SJSA1 (cell line): ENCODE data around the gene BTN2A1. TPM values are rescaled to one million over a fixed set of nuclear protein-coding genes. Genes with fewer than 3 reads are reported as not detected.
A peak's percentile ranks its signal among the peaks of the same experiment; 100 is the strongest.
"Not testable (repeated sequence)": the region's sequence is repeated elsewhere in the genome, so short reads cannot be mapped to it uniquely, and the experiment has no call there.

ENCODE experiments used
- DNase-seq, 2 experiments: peaks; one replicate each; pipeline ENCODE4 v3.0.0-alpha.2; 2015 to 2020; ENCODE audit warnings: low spot score in 2 of 2, low read depth in 1 of 2
- H3K27ac ChIP-seq: fragments of 250-450 bp; sonication (Bioruptor Pico); 2 replicates; pipeline ENCODE4 v1.5.1; 2020; ENCODE audit warnings: mild to moderate bottlenecking, moderate library complexity
- H3K27me3 ChIP-seq: fragments of 250-450 bp; sonication (Bioruptor Pico); replicated peaks from 2 replicates; pipeline ENCODE4 v1.5.1; 2020; ENCODE audit warnings: mild to moderate bottlenecking, moderate library complexity
- H3K36me3 ChIP-seq: fragments of 250-450 bp; sonication (Bioruptor Pico); 2 replicates; pipeline ENCODE4 v1.5.1; 2020; ENCODE audit warnings: mild to moderate bottlenecking
- H3K4me1 ChIP-seq: fragments of 250-450 bp; sonication (Bioruptor Pico); replicated peaks from 2 replicates; pipeline ENCODE4 v1.6.1; 2021; ENCODE audit warnings: mild to moderate bottlenecking
- H3K4me3 ChIP-seq: fragments of 250-450 bp; sonication (Bioruptor Pico); 2 replicates; pipeline ENCODE4 v1.5.1; 2020; ENCODE audit warnings: mild to moderate bottlenecking
- H3K9me3 ChIP-seq: fragments of 250-450 bp; sonication (Bioruptor Pico); replicated peaks from 2 replicates; pipeline ENCODE4 v1.5.1; 2020; ENCODE audit warnings: mild to moderate bottlenecking
- total RNA-seq: library from RNA; depleted of rRNA; stranded (reverse); fragments of >200 nt; shearing (Covaris generic); gene quantifications from 2 replicates; pipeline ENCODE4 v1.2.3, GENCODE V29; 2014; rRNA removed

The BTN2A1 gene
- total RNA-seq, 1 experiment from 2014 or later = 50.8 TPM

DNA sequence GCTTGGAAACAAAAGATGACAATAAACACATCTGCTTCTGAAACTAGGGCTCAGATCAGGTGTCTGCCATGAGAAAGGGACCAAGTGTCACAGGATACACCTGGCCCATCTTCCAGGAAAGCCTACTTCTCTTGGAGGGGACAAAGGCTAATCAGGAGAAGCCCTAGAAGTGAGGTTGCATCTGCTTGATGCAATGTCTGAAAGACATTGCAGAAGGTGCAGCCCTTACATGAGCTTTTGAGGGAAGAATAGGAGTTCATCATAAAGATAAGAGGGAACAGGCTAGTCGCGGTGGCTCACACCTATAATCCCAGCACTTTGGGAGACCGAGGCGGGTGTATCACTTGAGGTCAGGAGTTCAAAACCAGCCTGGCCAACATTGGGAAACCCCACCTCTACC is 39.9 kb downstream of the BTN2A1 start:
- Histone ChIP-seq H3K36me3 (no peaks in the 10 kb centered on the region), H3K4me1 (0 out of 2 replicates have a peak, but pooled peaks cover 5% of the 10 kb centered on the region), H3K9me3 (no peaks in the 10 kb centered on the region), H3K27ac (no peak overlapping the region), H3K4me3 (no peak overlapping the region), H3K27me3 (no peaks in the 10 kb centered on the region)
- no peak for DNase-seq

DNA sequence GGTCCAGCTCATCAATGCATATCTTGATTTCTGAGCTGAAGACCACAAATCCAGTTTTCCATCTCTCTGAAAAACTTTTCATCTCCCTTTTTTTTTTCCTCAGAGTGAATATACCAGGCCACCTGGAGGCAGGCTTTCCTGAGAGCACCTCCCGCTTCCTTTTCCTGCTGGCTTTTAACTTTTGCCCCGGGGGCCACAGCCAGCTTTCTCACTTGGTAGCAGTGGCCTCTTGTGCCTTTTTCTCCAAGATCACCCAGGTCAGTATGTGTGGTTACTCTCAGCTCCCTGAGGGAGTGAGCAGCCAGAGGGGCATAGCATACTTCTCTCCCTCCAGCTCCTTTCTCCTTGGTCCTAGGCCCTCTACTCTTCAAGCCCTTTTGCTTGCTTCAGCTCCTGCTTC is 42.3 kb downstream of the BTN2A1 start, which contains the start of gene BTN1A1:
BTN1A1 (plus strand) TSS at position 202 of the 400 bp plus-strand sequence. CDS start 984 bp downstream, outside the sequence.
- H3K4me1 ChIP-seq = 0 out of 2 replicates have a peak, but pooled peaks cover 5% of the 10 kb centered on the region
- no peak for DNase-seq
- no peaks in the 10 kb centered on the region for H3K9me3 ChIP-seq
- no peak within 1 kb of the TSS for H3K4me3 ChIP-seq
- no peaks in the 10 kb centered on the region for H3K27me3 ChIP-seq
- H3K27ac ChIP-seq = no peak within 1 kb of the TSS
- no peaks in the 10 kb centered on the region for H3K36me3 ChIP-seq

DNA sequence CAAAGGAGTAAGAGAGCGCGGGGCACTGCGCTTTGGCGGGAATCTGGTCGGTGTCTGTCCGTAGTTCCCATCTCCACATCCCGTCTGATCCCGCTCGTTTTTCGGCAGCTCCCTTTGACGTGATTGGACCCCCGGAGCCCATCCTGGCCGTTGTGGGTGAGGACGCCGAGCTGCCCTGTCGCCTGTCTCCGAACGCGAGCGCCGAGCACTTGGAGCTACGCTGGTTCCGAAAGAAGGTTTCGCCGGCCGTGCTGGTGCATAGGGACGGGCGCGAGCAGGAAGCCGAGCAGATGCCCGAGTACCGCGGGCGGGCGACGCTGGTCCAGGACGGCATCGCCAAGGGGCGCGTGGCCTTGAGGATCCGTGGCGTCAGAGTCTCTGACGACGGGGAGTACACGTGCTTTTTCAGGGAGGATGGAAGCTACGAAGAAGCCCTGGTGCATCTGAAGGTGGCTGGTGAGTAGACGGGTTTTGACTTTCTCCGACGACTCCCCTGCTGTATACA is 43.8 kb downstream of the BTN2A1 start:
- no peaks in the 10 kb centered on the region for H3K9me3 ChIP-seq
- no peaks in the 10 kb centered on the region for H3K27me3 ChIP-seq
- H3K27ac ChIP-seq = no peak overlapping the region
- H3K36me3 ChIP-seq = no peaks in the 10 kb centered on the region
- DNase-seq = no peak
- no peak overlapping the region for H3K4me3 ChIP-seq
- H3K4me1 ChIP-seq = 0 out of 2 replicates have a peak, but pooled peaks cover 5% of the 10 kb centered on the region

- Histone ChIP-seq H3K36me3 (no peaks in the 10 kb centered on the region), H3K4me1 (0 out of 2 replicates have a peak, but pooled peaks cover 5% of the 10 kb centered on the region), H3K27me3 (no peaks in the 10 kb centered on the region), H3K4me3 (no peak overlapping the region), H3K9me3 (no peaks in the 10 kb centered on the region), H3K27ac (no peak overlapping the region)
- no peak for DNase-seq
Observed at GRCh38 chr6:26502165-26502564, 44.4 kb downstream of the BTN2A1 start.

DNA sequence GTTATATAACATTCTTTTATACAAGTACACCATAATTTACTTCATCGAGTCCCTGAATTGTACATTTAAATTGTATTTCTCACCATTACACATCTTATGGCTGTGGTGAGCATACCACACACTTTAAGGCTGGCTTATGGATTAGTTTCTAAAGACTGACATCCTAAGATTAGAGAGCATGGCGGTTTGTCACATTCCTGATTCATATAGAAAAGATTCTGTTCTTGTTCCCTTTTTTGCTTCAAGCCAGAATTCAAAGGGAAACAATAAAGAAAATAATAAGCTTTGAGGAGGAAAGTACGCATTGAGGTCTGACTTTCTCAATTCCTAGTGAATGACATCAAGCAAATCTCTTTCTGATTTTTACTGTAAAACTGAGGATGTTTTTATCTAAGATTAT is 44.9 kb downstream of the BTN2A1 start:
- H3K27me3 ChIP-seq = no peaks in the 10 kb centered on the region
- 0 out of 2 replicates have a peak, but pooled peaks cover 5% of the 10 kb centered on the region for H3K4me1 ChIP-seq
- H3K27ac ChIP-seq = no peak overlapping the region
- no peak for DNase-seq
- no peak overlapping the region for H3K4me3 ChIP-seq
- H3K9me3 ChIP-seq = no peaks in the 10 kb centered on the region
- no peaks in the 10 kb centered on the region for H3K36me3 ChIP-seq

GRCh38 chr6:26507658-26508057 is 49.9 kb downstream of the BTN2A1 start:
- Histone ChIP-seq H3K4me3 (no peak overlapping the region), H3K27ac (no peak overlapping the region), H3K36me3 (no peaks in the 10 kb centered on the region), H3K27me3 (no peaks in the 10 kb centered on the region), H3K9me3 (no peaks in the 10 kb centered on the region), H3K4me1 (peaks cover 5% of the 10 kb centered on the region)
- DNase-seq = no peak

- H3K36me3 ChIP-seq, H3K9me3 ChIP-seq, H3K27ac ChIP-seq, H3K4me3 ChIP-seq, H3K27me3 ChIP-seq: not testable (repeated sequence)
- H3K4me1 ChIP-seq = peaks cover 25% of the 10 kb centered on the region
- peak in 1 of 2 experiments; percentile 49 for DNase-seq
Observed at GRCh38 chr6:26511033-26511432, 53.3 kb downstream of the BTN2A1 start.

DNA sequence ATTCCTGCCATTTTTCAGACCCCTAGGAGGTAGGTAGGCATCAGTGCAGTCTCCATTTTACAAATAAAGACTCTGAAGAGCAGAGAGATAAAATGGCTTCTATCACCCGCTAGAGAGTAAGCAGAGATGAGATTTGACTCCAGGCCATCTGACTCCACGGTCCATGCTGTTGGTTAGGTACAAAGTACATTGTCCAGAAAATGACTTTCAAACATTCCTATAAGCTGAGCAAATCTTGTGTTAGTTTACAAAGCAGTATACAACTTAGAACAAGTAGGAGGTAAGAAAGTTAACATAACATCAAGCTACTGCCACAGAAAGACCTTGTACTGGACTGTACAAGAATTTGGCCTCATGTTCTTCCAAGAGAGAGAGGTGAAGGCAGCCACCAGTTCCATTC is 57.2 kb downstream of the BTN2A1 start:
- H3K27ac ChIP-seq = peak overlapping the region; percentile 56
- peak; percentile 53 to 77 for DNase-seq
- H3K9me3 ChIP-seq = no peaks in the 10 kb centered on the region

DNA sequence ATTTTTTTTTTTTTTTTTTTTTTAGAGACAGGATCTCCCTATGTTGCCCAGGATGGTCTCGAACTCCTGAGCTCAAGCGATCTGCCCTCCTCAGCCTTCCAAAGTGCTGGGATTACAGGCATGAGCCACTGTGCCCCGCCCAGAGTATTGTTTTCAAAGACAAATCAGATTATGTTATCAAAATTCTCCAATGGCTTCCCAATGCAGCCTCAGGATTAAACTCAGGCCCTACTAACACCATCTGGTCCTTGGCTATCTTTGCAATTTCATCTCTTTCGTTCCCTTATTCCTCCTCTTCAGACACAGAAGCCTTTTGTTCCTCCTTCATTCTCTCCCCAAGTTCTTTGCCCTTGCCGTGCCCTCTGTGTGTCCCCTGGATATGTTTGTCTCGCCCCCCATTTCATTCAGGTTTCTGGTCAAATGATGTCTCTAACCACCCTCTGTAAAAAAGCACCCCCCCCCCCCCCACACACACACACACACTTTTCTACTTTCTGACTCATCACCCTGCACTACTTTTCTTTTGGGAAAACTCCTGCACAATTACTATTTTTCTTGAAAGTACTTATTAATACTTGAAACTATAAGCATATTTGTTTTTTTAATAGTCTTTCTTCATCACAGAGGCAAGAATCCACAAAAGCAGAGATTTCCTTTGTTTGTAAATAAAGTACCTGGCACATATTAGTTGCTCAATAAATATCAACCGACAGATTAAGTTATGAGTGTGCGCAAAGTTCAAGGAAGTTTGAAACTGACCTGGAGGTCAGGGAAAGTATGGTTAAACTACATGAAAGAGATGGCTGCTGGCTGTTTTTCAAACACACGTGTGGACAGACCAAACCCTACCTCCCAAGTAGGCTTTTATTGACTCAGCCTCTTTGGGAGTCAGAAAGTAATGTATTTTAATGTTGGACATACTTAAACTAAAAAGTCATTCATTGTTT is 59.0 kb downstream of the BTN2A1 start:
- H3K9me3 ChIP-seq = no peaks in the 10 kb centered on the region
- peaks cover 42% of the 10 kb centered on the region for H3K4me1 ChIP-seq
- peak overlapping the region; percentile 33 for H3K27ac ChIP-seq
- H3K36me3 ChIP-seq = no peaks in the 10 kb centered on the region; the same call in 1 of the 2 replicates
- H3K4me3 ChIP-seq = no peak overlapping the region
- peak; percentile 57 to 74 for DNase-seq
- no peaks in the 10 kb centered on the region for H3K27me3 ChIP-seq

More for the DNA sequence above, 57.2 kb downstream of the BTN2A1 start:
- no peaks in the 10 kb centered on the region for H3K27me3 ChIP-seq
- no peaks in the 10 kb centered on the region for H3K36me3 ChIP-seq
- H3K4me1 ChIP-seq = peaks cover 40% of the 10 kb centered on the region
- H3K4me3 ChIP-seq = no peak overlapping the region

Other genes with a start within 250 kb of the BTN2A1 start
- 46.4 and 57.7 TPM in 2 replicates for gene BTN3A2, start 92.8 kb upstream of the BTN2A1 start, total RNA-seq
- gene BTN2A2, start 74.8 kb upstream of the BTN2A1 start, total RNA-seq = 17.4 and 20.0 TPM in 2 replicates
- gene BTN3A1, start 55.7 kb upstream of the BTN2A1 start, total RNA-seq = 16.7 and 26.2 TPM in 2 replicates
- 6.3 and 8.4 TPM in 2 replicates for gene BTN3A3, start 17.5 kb upstream of the BTN2A1 start, total RNA-seq
- gene BTN1A1, start 42.3 kb downstream of the BTN2A1 start, total RNA-seq = not detected in 2 replicates
- 110 TPM in 2 replicates for gene HMGN4, start 80.4 kb downstream of the BTN2A1 start, total RNA-seq
- 16.9 and 27.4 TPM in 2 replicates for gene ABT1, start 139.0 kb downstream of the BTN2A1 start, total RNA-seq
- gene ZNF322, start 201.8 kb downstream of the BTN2A1 start, total RNA-seq = 18.9 and 23.2 TPM in 2 replicates